Loucy (cell line): ENCODE results near the gene SULT1B1.

Experiments used
- H2AFZ ChIP-seq: fragments of 200-600 bp; sonication (generic); 2 replicates; pipeline ENCODE4 v1.6.0; 2016; ENCODE audit warnings: antibody characterized with exemption, mild to moderate bottlenecking, low read length, moderate library complexity
- H3F3A ChIP-seq: fragments of 200-600 bp; 2 replicates; pipeline ENCODE4 v1.6.0; 2016; ENCODE audit warnings: antibody characterized with exemption, low read depth, mild to moderate bottlenecking
- H3K27me3 ChIP-seq: fragments of 200-600 bp; sonication (generic); 2 replicates; pipeline ENCODE4 v1.6.1; 2014; ENCODE audit warnings: low read length, mild to moderate bottlenecking; ENCODE audit not compliant: insufficient read depth, poor library complexity, severe bottlenecking
- H3K36me3 ChIP-seq: fragments of 200-600 bp; sonication (generic); 2 replicates; pipeline ENCODE4 v1.6.1; 2016; ENCODE audit warnings: low read length; ENCODE audit not compliant: insufficient read depth
- H3K4me1 ChIP-seq: fragments of 200-600 bp; sonication (generic); 2 replicates; pipeline ENCODE4 v1.5.1; 2014; ENCODE audit warnings: low read length, mild to moderate bottlenecking; ENCODE audit not compliant: insufficient read depth, poor library complexity, severe bottlenecking
- H3K4me2 ChIP-seq: fragments of 200-600 bp; sonication (generic); 2 replicates; pipeline ENCODE4 v1.6.0; 2014; ENCODE audit warnings: antibody characterized with exemption, low read length, low read depth, mild to moderate bottlenecking; ENCODE audit not compliant: poor library complexity, severe bottlenecking
- H3K4me3 ChIP-seq: fragments of 200-600 bp; sonication (generic); 2 replicates; pipeline ENCODE4 v1.5.1; 2014; ENCODE audit warnings: low read length, mild to moderate bottlenecking, mixed read lengths; ENCODE audit not compliant: poor library complexity, severe bottlenecking
- H3K79me2 ChIP-seq: fragments of 200-600 bp; sonication (generic); 2 replicates; pipeline ENCODE4 v1.6.1; 2014; ENCODE audit warnings: low read length; ENCODE audit not compliant: insufficient read depth
- H3K9ac ChIP-seq: fragments of 200-600 bp; sonication (generic); 2 replicates; pipeline ENCODE4 v1.6.0; 2014; ENCODE audit warnings: mild to moderate bottlenecking, low read depth, low read length, moderate library complexity; ENCODE audit not compliant: poor library complexity, severe bottlenecking
- H3K9me2 ChIP-seq: fragments of 200-600 bp; sonication (generic); replicated peaks from 2 replicates; pipeline ENCODE4 v1.6.1; 2016; ENCODE audit warnings: low read depth, low read length, mixed read lengths
- H3K9me3 ChIP-seq: fragments of 200-600 bp; sonication (generic); 2 replicates; pipeline ENCODE4 v1.6.1; 2014; ENCODE audit warnings: mild to moderate bottlenecking, antibody characterized with exemption, low read length, low read depth; ENCODE audit not compliant: insufficient read depth
- H4K20me1 ChIP-seq: fragments of 200-600 bp; sonication (generic); 2 replicates; pipeline ENCODE4 v1.6.0; 2014; ENCODE audit warnings: antibody characterized with exemption, low read length, mild to moderate bottlenecking; ENCODE audit not compliant: insufficient read depth, poor library complexity, severe bottlenecking
- CTCF ChIP-seq: fragments of 200-600 bp; sonication (generic); conservative IDR thresholded peaks from 2 replicates; pipeline ENCODE4 v1.5.1; 2014; ENCODE audit warnings: mild to moderate bottlenecking, antibody characterized with exemption, low read length
- EZH2phosphoT487 ChIP-seq: fragments of 200-600 bp; IDR thresholded peaks from 2 replicates; pipeline ENCODE4 v1.6.1; 2018; ENCODE audit warnings: antibody characterized with exemption, mild to moderate bottlenecking, moderate library complexity, borderline replicate concordance

The SULT1B1 gene

GRCh38 chr4:69785211-69785831 lies 24.9 kb upstream of the SULT1B1 start:
- H4K20me1 ChIP-seq: no peaks in the 10 kb centered on the region
- no peak overlapping the region for H2AFZ ChIP-seq
- TF ChIP-seq EZH2phosphoT487 (no peak), CTCF (no peak)
- H3K27me3 ChIP-seq: no peaks in the 10 kb centered on the region
- H3K4me3 ChIP-seq: no peak overlapping the region
- no peaks in the 10 kb centered on the region for H3K4me1 ChIP-seq
- H3K9me3 ChIP-seq: no peaks in the 10 kb centered on the region
- no peaks in the 10 kb centered on the region for H3F3A ChIP-seq
- no peaks in the 10 kb centered on the region for H3K36me3 ChIP-seq
- H3K9me2 ChIP-seq: no peaks in the 10 kb centered on the region
- H3K4me2 ChIP-seq: no peak overlapping the region
- no peak overlapping the region for H3K9ac ChIP-seq
- H3K79me2 ChIP-seq: no peaks in the 10 kb centered on the region

- Histone ChIP-seq H3K4me2 (no peak overlapping the region), H4K20me1 (no peaks in the 10 kb centered on the region), H3K9me3 (no peaks in the 10 kb centered on the region), H3K27me3 (no peaks in the 10 kb centered on the region), H3K36me3 (no peaks in the 10 kb centered on the region), H3K9me2 (no peaks in the 10 kb centered on the region), H3K79me2 (no peaks in the 10 kb centered on the region), H3F3A (no peaks in the 10 kb centered on the region), H3K9ac (no peak overlapping the region), H3K4me1 (no peaks in the 10 kb centered on the region), H3K4me3 (no peak overlapping the region), H2AFZ (no peak overlapping the region)
- TF ChIP-seq EZH2phosphoT487 (no peak), CTCF (no peak)
Observed at GRCh38 chr4:69782651-69783310, 22.4 kb upstream of the SULT1B1 start.

GRCh38 chr4:69781458-69782418 lies 21.3 kb upstream of the SULT1B1 start:
- Histone ChIP-seq H3K4me3 (no peak overlapping the region), H3F3A (no peaks in the 10 kb centered on the region), H3K9me2 (no peaks in the 10 kb centered on the region), H3K4me1 (no peaks in the 10 kb centered on the region), H3K9me3 (no peaks in the 10 kb centered on the region), H3K79me2 (no peaks in the 10 kb centered on the region), H2AFZ (no peak overlapping the region), H3K4me2 (no peak overlapping the region), H3K36me3 (no peaks in the 10 kb centered on the region), H3K9ac (no peak overlapping the region), H4K20me1 (no peaks in the 10 kb centered on the region), H3K27me3 (no peaks in the 10 kb centered on the region)
- TF ChIP-seq CTCF (no peak), EZH2phosphoT487 (no peak)
